Hematopoietic multipotent progenitor cell (in vitro differentiated cells): ENCODE results near the gene PMEL. TPM values are rescaled to one million over a fixed set of nuclear protein-coding genes. Genes with fewer than 3 reads are reported as not detected.

Experiments
- DNase-seq, 3 donors: peaks; one replicate each; pipeline ENCODE4 v3.0.0-alpha.2; 2011 to 2015; ENCODE audit warnings: low read depth in 2 of 3, low spot score in 2 of 3
- total RNA-seq: library from RNA; depleted of rRNA; stranded (reverse); fragments of >200 nt; gene quantifications from one replicate; pipeline ENCODE4 v1.2.3, GENCODE V29; 2012

Gene PMEL
- total RNA-seq, 1 donor, result 1.3 TPM

DNA sequence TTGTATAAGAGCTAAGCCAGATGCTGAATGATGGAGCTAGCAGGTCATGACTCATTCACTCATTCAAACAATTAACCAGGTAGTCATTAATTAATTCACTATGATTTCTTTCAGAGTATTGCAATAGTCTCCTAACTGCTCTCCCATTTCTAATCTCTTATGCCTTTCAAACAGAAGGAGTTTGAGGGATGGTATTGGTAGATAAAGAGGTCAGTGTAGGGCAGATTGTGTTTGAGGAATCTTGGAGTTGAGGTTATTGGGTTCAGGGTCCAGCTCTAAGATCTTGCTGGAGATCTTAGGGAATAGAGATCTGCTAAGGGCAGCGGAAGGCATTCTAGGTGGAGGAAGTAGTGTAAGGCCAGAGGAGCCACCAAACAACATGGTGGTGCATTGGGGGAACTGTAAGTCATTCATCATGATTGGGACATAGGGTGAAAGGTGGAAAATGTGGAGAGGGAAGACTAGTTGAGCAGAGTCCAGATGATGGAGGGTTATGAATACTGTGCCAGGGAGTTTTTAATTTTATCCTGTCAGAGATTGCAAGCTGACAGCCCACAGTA, 23.2 kb downstream of the PMEL start:
- DNase-seq, result no peak

DNA sequence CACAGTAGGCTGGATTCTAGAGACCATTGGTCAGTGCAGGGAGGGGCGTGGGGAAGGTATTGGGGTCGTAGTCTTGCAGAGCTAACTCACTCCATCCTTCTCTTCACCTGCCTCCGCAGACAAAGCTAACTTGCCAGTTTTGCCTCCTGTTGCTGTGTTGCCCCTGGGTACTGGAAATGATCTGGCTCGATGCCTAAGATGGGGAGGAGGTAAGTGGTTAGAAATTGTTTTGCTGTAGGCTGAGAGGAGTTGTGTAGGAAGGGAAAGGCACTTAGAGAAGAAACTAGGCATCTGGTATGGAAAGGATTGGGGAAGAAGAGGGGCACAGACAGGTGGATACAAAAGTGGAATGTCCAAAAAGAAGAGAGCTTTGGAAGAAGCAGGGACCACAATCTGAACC, 23.8 kb downstream of the PMEL start:
- no peak for DNase-seq

DNA sequence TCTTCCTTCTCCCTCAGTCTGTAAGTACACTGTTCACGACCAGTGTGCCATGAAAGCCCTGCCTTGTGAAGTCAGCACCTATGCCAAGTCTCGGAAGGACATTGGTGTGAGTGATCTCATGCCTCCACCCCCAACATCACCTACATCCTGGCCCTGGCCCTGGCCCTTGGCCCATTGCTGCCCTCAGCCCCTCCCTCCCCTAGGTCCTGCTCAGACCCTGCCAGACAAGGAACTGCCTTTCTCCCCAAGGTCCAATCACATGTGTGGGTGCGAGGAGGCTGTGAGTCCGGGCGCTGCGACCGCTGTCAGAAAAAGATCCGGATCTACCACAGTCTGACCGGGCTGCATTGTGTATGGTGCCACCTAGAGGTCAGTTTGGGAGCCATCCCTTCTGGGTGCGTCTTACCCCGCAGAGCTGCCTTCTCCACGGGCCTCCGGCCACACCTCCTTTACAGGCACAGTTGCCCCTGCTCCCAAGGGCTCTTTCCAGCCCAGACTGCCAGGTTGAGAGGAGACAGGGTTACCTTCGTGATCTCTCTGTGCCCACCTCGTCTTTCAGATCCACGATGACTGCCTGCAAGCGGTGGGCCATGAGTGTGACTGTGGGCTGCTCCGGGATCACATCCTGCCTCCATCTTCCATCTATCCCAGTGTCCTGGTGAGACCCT, 25.6 kb downstream of the PMEL start:
- DNase-seq, result peak; percentile 67 to 88 (median 82)

DNA sequence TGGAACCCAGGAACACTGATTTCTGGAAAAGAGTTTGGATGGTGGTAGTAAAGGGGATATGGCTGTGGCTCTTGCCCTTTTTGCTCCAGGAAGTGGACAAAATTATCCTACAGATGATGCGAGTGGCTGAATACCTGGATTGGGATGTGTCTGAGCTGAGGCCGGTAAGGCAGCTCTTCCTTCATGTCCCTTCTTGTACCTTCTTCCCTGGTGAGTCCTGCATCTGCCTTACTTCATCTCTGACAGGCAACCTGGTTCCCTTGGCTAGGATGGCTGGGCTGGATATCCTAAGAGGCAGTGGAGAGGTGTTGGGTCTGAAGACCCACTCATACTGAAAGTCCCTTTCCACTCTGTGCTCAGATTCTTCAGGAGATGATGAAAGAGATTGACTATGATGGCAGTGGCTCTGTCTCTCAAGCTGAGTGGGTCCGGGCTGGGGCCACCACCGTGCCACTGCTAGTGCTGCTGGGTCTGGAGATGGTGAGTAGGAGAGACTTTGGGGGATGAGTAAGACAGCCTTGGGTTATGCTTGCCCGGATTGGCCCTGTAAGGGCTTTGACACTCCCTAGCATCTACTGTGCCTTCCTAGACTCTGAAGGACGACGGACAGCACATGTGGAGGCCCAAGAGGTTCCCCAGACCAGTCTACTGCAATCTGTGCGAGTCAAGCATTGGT, 26.9 kb downstream of the PMEL start:
- no peak for DNase-seq

DNA sequence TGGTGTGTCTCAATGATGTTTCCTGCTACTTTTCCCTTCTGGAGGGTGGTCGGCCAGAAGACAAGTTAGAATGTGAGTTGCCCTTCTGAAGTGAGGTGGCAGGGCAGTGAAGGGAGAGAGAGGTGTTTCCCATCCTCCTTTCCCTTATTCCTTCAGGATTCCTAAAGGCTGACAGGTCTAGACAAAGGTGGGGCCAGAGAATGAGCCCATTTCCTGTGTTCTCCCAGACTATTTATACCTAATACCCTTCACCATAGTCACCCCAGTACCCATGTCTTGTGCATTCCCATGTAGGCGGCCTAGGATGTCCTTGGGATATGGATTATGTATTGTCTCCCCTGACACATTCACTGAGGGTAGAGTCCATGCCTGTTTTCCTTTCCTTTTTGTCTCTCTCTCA, 27.9 kb downstream of the PMEL start:
- DNase-seq, result no peak

DNA sequence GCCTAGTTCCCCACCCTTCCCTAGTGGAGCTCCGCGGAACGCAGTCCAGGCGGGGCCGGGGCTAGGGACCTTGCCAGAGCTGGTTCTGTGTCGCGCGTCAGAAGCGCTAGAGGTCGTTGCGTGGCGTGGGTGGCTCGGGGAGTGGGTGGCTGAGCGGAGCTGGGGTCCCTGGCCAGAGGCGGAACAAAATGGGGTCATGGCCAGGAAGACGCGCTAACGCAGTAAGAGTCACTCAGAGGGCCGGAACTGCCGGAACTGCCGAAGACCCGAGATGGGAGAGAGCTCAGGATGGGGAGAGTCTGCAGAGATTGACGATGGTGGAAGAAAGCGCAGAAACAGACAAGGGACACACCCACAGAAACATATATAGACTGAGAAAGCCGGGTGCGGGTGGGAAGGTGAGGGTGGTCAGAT, 30.1 kb downstream of the PMEL start:
- no peak for DNase-seq

DNA sequence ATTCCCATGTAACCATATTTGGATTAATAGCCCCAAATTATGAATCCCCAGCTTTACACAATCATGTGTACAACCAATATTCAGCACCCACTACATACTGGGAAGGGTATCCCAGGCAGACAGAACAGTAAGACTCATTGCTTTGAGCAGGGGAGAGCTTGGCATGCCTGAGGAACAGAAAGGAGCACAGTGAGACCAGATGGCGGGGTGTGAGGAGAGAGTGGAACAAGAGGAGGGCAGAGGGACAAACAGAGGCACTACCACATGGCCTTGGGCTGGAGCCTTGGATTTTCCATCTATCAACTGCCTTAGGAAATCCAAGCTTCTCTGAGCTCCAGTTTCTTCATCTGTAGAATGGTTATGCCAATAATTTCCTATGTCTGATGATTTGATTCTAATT, 31.1 kb downstream of the PMEL start:
- DNase-seq, result no peak

DNA sequence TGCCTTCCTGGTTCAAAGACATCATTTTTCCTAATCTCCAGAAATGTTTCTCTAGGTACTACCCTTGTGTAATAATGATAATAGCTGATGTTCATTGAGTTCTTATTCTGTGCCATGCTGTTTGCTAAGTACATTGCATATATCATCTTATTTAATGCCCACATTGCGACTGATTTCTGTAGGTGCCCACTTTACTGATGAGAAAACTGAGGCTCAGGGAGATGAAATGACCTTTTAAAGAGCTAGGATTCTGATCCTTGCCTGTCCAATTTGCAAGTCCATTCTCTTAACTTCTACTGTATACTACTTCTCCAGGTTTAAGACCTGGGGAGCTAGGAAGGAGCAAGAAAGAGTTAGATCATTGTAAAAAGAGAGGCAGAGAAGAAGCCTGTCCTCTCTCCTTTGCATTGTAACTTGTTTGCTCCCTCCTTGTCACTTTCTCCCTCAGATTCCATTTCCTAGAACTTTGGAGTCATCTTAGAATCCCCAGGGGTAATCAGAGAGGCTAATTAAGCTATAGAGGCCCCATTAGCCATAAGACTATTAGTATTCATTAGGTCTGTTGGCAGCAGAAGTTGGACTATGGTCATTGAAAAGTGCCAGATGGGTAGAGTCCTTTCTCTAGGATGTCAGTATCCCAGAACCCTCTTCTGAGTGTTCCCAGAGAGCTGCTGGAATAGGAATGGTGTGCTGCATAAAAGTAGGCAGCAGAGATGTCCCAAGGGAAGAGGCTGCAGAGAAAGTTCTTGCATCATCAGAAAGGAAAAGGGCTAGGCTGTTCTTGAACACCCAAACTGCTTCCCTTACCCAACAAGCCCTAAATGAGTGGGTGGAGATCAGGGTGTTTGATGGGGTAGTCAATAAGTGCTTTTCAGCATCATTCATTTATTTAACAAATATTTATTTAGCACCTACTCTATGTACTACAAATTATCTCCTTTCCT, 31.8 kb downstream of the PMEL start:
- DNase-seq, result no peak

DNA sequence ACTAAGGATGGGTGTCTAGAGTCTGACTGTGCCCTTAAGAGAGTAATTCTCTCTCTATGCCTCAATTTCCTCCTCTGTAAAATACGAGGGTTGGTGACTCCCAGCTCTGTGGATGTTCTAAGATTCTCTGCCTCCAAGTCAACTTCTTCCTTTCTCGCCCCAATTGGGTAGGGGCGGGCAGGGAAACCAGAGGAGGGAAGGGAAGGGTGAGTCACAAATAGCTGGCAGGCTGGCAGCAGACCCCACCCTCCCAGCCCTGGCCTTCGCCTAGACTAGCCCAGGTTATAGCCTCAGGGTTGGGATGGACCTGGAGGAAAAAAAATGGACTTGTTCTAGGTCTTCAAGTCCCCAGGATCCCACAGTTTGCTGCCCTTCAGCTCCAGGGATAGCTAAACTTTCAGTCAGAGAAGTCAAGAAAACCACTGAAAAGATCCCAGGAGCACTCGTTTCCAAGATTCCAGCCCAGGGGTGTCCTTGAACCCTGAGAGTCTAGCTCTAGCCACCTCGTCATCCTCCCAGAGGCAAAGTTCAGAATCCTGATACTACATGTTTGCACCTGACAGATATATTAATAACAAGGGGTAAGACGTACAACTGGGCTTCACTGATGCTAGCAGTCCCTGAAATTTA, 32.6 kb downstream of the PMEL start:
- peak in 1 of 3 donors; percentile 46 for DNase-seq

DNA sequence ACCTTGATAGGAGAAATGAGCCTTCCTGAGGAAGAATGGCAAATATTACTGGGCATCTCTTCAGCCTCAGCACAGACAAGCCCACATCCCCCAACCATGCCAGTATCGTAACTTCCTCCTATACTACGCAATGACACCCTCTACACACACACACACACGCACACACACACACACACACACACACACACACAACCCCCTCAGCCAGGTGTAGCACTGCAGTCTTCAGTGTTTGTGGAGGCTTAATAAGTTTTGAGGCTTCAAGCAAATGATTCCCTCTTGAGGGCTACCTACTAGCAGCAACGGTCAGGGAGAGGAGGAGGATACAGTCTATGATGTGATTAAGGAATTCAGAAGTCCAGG, 33.3 kb downstream of the PMEL start:
- DNase-seq, result peak in 2 of 3 donors; percentile 52 to 67

DNA sequence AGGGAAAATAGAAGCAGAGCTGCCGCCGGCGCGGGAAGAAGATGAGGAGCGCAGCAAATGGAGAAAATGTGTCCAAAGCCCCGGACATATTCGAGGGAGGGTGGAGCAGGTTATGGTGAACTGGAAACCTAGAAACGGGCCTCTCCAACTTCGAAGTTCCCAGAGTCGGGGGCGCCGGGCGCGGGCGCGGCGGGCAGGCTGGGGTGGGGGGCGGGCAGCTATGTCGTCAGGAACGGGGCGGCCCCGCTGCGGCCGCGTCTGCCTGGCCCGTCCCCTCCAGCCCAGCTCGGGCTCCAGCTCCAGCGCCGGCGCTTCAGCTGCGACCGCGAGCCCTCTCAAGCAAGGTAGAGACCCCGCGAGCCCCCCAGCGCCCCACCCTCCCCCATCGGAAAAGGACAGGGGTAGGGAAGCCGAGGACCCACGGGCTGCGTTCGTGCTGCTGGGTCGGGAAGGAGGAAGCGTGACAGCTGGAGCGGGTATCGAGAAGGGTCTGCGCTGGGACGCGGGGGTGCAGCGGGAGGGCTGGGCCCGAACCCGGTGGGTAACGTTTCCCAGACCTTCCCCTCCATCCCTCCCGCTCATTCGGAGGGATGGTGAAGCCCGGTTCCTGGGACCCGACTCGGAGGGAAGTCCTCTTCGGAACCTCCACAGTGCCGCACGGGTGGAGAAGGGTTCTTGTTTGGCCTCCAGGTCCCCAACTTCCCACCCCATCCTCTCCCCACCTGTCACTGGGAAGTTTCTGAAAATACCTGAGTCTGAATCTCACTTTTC, 33.9 kb downstream of the PMEL start:
- DNase-seq, result peak in 1 of 3 donors; percentile 34

DNA sequence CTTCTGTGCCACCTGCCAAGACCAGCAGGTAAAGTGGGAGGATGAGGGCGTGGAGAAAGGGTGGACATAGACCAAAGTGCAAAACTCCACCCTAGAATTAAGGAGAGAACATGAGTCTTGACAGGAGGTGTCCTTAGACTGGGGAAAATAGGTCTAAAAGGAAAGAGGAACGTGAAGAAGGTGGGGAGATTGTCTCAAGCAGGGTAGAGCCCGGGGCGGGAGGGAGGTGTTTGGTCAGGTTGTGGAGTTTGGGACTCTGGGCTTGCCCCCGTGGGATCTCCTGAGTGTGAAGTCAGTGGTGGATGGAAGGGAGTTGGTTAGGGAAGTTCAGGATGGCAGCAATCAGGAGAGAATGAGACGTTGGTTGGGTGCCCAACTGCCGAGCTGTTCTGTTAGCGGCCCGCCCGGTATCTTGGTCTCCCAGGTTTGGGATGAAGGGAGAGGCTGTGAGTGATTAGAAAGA, 34.5 kb downstream of the PMEL start:
- no peak for DNase-seq

DNA sequence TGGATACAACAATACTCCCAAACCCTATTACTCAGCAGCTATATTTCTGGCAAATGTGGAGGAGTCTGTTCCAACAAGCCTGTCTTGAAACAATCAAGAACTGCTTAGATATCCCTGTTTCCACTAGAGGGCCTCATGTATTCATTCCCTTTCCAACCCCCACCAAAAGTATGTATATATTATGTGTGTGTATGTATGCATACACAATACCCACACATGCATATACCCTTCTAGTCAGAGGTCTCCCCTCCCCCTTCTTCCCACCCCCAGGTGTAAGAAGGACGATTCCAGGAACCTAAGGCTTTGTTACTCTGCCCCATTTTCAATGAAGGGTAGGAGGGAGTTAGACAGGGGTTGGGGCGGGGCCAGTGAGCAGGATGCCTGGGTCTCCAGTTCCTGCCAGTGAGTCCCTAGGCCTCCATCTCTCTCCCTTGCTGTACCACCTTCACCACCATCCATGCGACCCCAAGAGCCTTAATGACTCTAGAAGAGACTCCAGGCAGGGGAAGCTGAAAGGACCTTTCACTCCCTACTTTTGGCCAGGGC, 35.0 kb downstream of the PMEL start, which contains the start of gene DGKA:
TSS of gene DGKA (plus strand) at position 392 of the 546 bp plus-strand sequence. CDS start 5,342 bp downstream, outside the sequence.
- peak in 2 of 3 donors; percentile 50 to 65 for DNase-seq

DNA sequence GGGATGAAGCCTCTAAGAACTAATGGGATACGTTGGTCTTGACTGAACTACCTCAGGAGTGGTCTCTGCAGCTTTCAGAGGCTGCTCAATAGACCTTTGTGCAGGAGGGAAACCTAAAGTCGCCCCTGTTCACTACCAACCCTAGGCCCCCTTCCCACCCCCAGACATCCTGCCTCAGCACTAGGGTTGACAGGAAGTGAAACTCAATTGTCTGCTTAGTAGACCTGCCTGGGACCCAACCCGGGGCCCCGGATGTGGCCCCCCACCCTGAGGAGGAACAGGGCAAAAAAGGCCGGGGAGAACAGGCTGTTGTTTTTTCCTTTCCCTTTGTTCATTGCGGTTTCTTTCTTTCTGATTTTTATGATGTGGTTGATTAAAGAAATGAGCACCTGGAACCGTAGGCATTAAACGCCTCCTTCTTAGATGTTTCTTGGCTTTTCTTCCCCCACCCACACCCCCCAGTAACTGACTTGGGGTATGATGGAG, 36.5 kb downstream of the PMEL start:
- peak in 2 of 3 donors; percentile 24 to 60 for DNase-seq

DNA sequence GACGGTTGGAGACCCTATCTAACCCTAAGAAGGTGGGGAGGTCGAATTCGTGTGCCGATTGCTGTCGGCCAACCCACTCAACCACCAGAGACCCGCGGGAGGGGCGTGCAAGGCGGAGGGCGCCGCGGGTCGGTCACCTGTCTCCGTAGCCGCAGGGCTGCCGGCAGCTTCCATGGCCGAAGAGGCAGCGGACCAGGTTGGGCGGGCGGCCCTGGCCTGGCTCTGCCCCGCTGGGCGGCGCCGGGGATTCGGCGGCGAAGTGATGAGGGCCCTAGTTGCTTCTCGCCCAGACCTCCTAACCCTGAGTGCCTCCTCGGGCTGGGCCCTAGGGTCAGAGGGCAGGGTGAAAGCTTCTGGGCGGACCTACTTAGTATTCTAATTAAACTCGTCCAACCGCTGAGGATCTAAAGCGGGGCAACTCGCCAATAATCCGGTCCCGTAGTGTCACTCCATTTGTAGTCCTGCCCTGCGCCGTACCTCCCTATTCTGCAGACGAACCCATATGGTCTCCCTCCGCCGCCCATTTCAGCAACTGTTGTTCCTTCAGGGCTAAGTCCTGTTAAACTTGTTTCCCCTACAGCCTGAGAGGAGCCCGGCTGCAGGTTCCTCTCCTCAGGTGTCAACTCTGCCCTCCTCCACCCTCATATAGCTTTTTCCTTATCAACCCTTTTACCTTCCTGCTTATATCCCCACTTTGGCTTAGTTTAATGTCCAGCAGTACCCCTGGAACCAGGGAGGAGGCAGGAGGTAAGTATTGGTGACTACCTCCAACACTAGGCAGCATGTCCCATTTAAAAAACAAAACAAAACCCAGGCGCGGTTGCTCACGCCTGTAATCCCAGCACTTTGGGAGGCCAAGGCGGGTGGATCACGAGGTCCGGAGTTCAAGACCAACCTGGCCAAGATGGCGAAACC, 38.0 kb downstream of the PMEL start, which contains the start of gene PYM1:
TSS of gene PYM1 (minus strand) at position 307 of the 915 bp plus-strand sequence. CDS start at position 174, 133 bp downstream.
- peak in 2 of 3 donors; percentile 72 to 75 for DNase-seq

DNA sequence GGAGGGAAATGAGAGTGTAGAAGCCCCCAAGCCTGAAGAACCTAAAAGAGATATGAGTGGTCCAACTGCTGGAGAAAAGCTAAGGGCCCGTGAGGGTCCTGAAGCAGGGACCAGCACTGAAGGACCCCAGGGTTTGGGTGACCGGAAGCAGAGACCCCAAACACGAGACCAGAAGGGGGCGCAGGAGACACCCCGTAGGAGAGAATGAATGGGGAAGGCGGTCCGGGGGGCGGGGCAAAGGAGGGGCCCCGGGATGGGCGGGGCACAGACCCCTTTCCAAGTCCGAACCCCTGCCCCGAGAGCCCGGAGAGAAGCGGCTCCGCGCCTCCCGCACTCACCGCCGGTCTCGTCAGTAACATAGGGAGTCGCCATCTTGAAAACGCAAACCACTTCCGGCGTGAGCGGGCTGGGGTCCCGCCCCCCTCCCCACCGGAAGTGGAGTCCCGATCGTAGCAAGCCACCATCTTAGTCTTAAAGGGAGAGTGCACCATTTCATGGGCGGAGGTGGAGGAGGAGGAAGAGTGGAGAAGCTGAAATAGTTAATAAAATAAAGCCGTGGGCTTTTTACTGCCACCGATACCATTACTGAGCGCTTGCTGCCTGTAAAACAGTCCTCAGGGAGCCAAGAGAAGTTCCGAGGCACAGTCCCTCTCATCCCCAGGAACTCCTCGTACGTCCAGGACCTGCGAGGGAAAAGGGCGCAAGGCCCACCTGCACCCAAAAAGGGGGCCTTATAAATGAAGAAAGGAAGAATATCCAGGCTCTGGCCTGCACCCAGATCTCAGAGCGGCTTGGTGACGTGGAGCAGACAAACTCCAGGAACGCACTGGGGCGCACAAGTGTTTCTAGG, 38.9 kb downstream of the PMEL start:
- peak; percentile 80 to 94 (median 94) for DNase-seq
